ENCODE measurements around the gene GZMH.

Gene GZMH

DNA sequence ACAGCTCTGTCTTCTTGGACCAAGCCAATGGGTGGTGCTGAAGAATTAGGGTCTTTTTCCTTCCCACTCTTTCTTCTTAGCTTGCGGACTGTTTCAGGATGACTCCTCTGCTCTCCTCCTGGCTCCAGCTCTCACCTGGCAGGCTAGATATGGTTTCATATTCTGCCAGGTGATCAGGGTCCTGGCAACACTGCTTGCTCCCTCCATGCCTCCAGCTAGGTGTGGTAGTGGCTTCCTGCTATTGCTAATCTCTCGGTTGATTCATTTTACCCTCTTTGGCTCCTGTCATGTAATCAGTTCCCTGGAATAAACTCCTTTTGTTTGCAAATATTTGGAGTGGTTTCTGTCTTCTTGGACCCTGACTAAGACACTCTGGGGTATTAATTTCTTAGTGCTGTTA is 4.3 kb upstream of the GZMH start:
- no peak overlapping the region for H3K4me3 ChIP-seq (ENCODE audit: low read length in 2 of 2)
- no peak for DNase-seq (ENCODE audit: low spot score)
- H3K9me3 ChIP-seq (replicated peaks in 1 of 2; ENCODE audit: control insufficient read depth in 2 of 2, insufficient read depth in 1 of 2, low read depth in 1 of 2, low read length in 2 of 2) = peaks cover 0 to 2% of the 10 kb centered on the region in 2 donors
- H3K4ac ChIP-seq (ENCODE audit: low read length) = no peak overlapping the region
- WGBS, 2 donors (ENCODE audit: extremely low coverage in 2 of 2, insufficient read length in 2 of 2, insufficient replicate concordance in 1 of 2) = no CpG with 5 or more reads among the region's 2 CpGs
- H2BK15ac ChIP-seq (ENCODE audit: low read length) = no peak overlapping the region
- no peak overlapping the region for H3K9ac ChIP-seq (ENCODE audit: low read depth, low read length, poor library complexity)
- H4K8ac ChIP-seq (ENCODE audit: low read depth, low read length) = no peak overlapping the region
- H3K36me3 ChIP-seq (replicated peaks in 1 of 2; ENCODE audit: control insufficient read depth in 2 of 2, insufficient read depth in 2 of 2, low read length in 2 of 2) = no peaks in the 10 kb centered on the region
- no peak overlapping the region for H3K4me2 ChIP-seq (ENCODE audit: insufficient read depth, low read length, poor library complexity, severe bottlenecking)
- no peak overlapping the region for H2BK12ac ChIP-seq (ENCODE audit: low read length)
- H3K79me1 ChIP-seq (ENCODE audit: low read depth, low read length) = no peaks in the 10 kb centered on the region
- no peak overlapping the region for H3K23ac ChIP-seq (ENCODE audit: low read depth, low read length, poor library complexity)
- no peak overlapping the region for H2AFZ ChIP-seq (ENCODE audit: low read length)
- no peak overlapping the region for H3K18ac ChIP-seq (ENCODE audit: low read length)
- no peaks in the 10 kb centered on the region for H3K4me1 ChIP-seq (ENCODE audit: control insufficient read depth in 2 of 2, insufficient read depth in 1 of 2, low read depth in 1 of 2, low read length in 2 of 2)
- no peak overlapping the region for H2AK5ac ChIP-seq (ENCODE audit: low read depth, low read length)
- no peak overlapping the region for H2BK5ac ChIP-seq (ENCODE audit: low read length)
- H2BK120ac ChIP-seq (ENCODE audit: low read depth, low read length) = no peak overlapping the region
- peaks cover 0 to 5% (median 0%) of the 10 kb centered on the region in 3 experiments for H3K27me3 ChIP-seq (ENCODE audit: control insufficient read depth in 3 of 3, insufficient read depth in 3 of 3, low read depth in 1 of 3, low read length in 3 of 3)
- H3K27ac ChIP-seq (replicated peaks; ENCODE audit: low read length) = no peak overlapping the region
- H3K14ac ChIP-seq (ENCODE audit: low read length) = no peak overlapping the region
- no peak overlapping the region for H4K91ac ChIP-seq (ENCODE audit: low read depth, low read length, poor library complexity)

DNA sequence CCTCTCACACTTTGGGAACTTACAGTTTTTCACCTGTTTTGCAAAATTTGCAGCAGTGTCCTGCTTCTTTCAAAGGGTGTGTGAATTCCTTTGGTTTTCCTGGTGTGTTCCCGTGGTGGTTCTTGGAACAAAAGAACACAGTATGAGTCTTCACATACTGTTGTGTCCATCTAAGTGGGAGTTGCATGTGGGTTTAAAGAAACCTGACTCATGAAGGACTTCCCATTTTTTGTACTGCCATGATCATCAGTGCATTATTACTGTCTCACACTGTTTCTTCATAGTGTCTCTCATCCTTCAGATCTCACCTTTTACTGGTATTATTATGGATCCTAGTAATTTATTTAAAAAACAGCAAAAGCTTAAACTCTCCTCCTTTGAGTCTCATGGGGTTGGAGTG is 3.8 kb upstream of the GZMH start:
- H2BK5ac ChIP-seq (ENCODE audit: low read length) = no peak overlapping the region
- no peak overlapping the region for H4K8ac ChIP-seq (ENCODE audit: low read depth, low read length)
- H3K14ac ChIP-seq (ENCODE audit: low read length) = no peak overlapping the region
- H3K4me3 ChIP-seq (ENCODE audit: low read length in 2 of 2) = no peak overlapping the region
- H2BK120ac ChIP-seq (ENCODE audit: low read depth, low read length) = no peak overlapping the region
- H3K27ac ChIP-seq (replicated peaks; ENCODE audit: low read length) = no peak overlapping the region
- H3K9me3 ChIP-seq (replicated peaks in 1 of 2; ENCODE audit: control insufficient read depth in 2 of 2, insufficient read depth in 1 of 2, low read depth in 1 of 2, low read length in 2 of 2) = peaks cover 0 to 2% of the 10 kb centered on the region in 2 donors
- H3K4me1 ChIP-seq (ENCODE audit: control insufficient read depth in 2 of 2, insufficient read depth in 1 of 2, low read depth in 1 of 2, low read length in 2 of 2) = no peaks in the 10 kb centered on the region
- no peaks in the 10 kb centered on the region for H3K79me1 ChIP-seq (ENCODE audit: low read depth, low read length)
- no peak for DNase-seq (ENCODE audit: low spot score)
- no peaks in the 10 kb centered on the region for H3K36me3 ChIP-seq (replicated peaks in 1 of 2; ENCODE audit: control insufficient read depth in 2 of 2, insufficient read depth in 2 of 2, low read length in 2 of 2)
- no peak overlapping the region for H2AFZ ChIP-seq (ENCODE audit: low read length)
- no peak overlapping the region for H2BK15ac ChIP-seq (ENCODE audit: low read length)
- H3K4ac ChIP-seq (ENCODE audit: low read length) = no peak overlapping the region
- H3K23ac ChIP-seq (ENCODE audit: low read depth, low read length, poor library complexity) = no peak overlapping the region
- no peak overlapping the region for H2BK12ac ChIP-seq (ENCODE audit: low read length)
- H3K9ac ChIP-seq (ENCODE audit: low read depth, low read length, poor library complexity) = no peak overlapping the region
- no peak overlapping the region for H4K91ac ChIP-seq (ENCODE audit: low read depth, low read length, poor library complexity)
- peaks cover 0 to 5% (median 0%) of the 10 kb centered on the region in 3 experiments for H3K27me3 ChIP-seq (ENCODE audit: control insufficient read depth in 3 of 3, insufficient read depth in 3 of 3, low read depth in 1 of 3, low read length in 3 of 3)
- H3K18ac ChIP-seq (ENCODE audit: low read length) = no peak overlapping the region
- H3K4me2 ChIP-seq (ENCODE audit: insufficient read depth, low read length, poor library complexity, severe bottlenecking) = no peak overlapping the region
- WGBS, 2 donors (ENCODE audit: extremely low coverage in 2 of 2, insufficient read length in 2 of 2, insufficient replicate concordance in 1 of 2) = no CpG with 5 or more reads among the region's 1 CpG
- H2AK5ac ChIP-seq (ENCODE audit: low read depth, low read length) = no peak overlapping the region

DNA sequence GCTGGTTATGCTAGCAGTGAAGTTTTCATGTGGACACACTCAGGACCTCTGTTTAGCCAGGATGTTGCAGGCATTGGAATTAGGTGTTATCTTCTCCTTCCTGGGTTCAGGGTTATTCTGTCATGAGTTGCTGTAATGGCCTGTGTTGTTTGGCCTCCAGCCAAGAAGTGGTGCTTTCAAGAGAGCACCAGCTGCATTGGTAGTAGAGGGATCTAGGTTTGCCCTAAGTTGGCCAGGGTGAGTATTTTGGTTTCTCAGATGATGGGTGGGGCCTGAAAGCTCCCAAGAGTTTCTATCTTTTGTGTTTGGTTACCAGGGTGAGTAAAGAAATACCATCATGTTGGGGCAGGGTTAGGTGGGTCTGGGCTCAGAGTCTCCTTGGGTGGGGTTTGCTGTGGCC is 2.7 kb upstream of the GZMH start:
- DNase-seq (ENCODE audit: low spot score) = no peak
- Histone ChIP-seq H3K36me3 (replicated peaks in 1 of 2; ENCODE audit: control insufficient read depth in 2 of 2, insufficient read depth in 2 of 2, low read length in 2 of 2) (no peaks in the 10 kb centered on the region), H2AFZ (ENCODE audit: low read length) (no peak overlapping the region), H3K4me1 (ENCODE audit: control insufficient read depth in 2 of 2, insufficient read depth in 1 of 2, low read depth in 1 of 2, low read length in 2 of 2) (peaks cover 0 to 1% of the 10 kb centered on the region in 2 donors), H3K4me2 (ENCODE audit: insufficient read depth, low read length, poor library complexity, severe bottlenecking) (no peak overlapping the region), H4K8ac (ENCODE audit: low read depth, low read length) (no peak overlapping the region), H2BK15ac (ENCODE audit: low read length) (no peak overlapping the region), H3K27me3 (ENCODE audit: control insufficient read depth in 3 of 3, insufficient read depth in 3 of 3, low read depth in 1 of 3, low read length in 3 of 3) (peaks cover 0 to 5% (median 0%) of the 10 kb centered on the region in 3 experiments), H3K79me1 (ENCODE audit: low read depth, low read length) (no peaks in the 10 kb centered on the region), H3K23ac (ENCODE audit: low read depth, low read length, poor library complexity) (no peak overlapping the region), H2BK5ac (ENCODE audit: low read length) (no peak overlapping the region), H3K9me3 (replicated peaks in 1 of 2; ENCODE audit: control insufficient read depth in 2 of 2, insufficient read depth in 1 of 2, low read depth in 1 of 2, low read length in 2 of 2) (peaks cover 0 to 2% of the 10 kb centered on the region in 2 donors), H3K4ac (ENCODE audit: low read length) (no peak overlapping the region), H3K14ac (ENCODE audit: low read length) (no peak overlapping the region), H3K4me3 (ENCODE audit: low read length in 2 of 2) (no peak overlapping the region), H2BK12ac (ENCODE audit: low read length) (no peak overlapping the region), H2AK5ac (ENCODE audit: low read depth, low read length) (no peak overlapping the region), H3K9ac (ENCODE audit: low read depth, low read length, poor library complexity) (no peak overlapping the region), H2BK120ac (ENCODE audit: low read depth, low read length) (no peak overlapping the region), H4K91ac (ENCODE audit: low read depth, low read length, poor library complexity) (no peak overlapping the region), H3K27ac (replicated peaks; ENCODE audit: low read length) (no peak overlapping the region), H3K18ac (ENCODE audit: low read length) (no peak overlapping the region)

DNA sequence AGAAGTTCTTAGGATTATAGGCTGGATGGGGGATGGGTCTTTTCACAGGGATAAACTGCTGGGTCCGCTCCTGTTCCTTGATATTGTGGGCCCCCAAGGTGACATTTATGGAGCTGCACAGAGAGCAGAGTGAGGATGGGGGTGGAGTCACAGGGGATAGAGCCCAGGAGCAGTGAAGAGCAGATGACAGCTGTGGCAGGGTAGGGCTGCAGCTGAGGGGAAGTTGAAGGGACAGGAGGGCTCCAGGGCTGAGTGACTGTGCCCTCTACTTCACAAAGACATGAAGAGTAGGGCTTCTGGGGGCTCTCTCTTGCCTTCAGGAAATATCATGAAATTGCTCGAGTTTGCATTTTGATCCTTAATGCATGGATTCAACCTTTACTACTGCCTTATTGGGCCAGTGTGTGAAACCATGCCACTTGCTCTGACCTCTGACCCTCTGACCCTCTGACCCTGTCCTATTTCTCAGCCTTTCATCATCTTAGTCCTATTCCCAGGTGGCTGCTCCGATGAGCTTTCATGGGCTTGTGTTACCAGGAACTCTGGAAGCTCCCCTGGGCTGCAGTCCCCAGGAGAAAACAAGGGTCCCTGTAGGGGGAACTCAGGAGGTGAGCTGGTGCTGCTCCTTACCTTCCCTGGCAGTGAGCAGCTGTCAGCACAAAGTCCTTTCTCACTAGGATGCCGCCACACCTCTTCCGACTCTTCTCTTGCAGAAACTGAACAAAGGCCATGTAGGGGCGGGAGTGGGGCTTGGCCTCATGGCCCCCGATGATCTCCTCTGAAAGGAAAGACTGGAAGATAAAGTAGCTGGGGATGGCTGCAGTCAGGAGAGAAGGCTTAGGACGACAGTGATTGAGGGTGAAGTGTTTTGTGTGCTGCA is 1.6 kb downstream of the GZMH start:
- Histone ChIP-seq H3K36me3 (replicated peaks in 1 of 2; ENCODE audit: control insufficient read depth in 2 of 2, insufficient read depth in 2 of 2, low read length in 2 of 2) (no peaks in the 10 kb centered on the region), H3K79me1 (ENCODE audit: low read depth, low read length) (no peaks in the 10 kb centered on the region), H3K9ac (ENCODE audit: low read depth, low read length, poor library complexity) (no peak overlapping the region), H2AFZ (ENCODE audit: low read length) (no peak overlapping the region), H4K8ac (ENCODE audit: low read depth, low read length) (no peak overlapping the region), H3K4me2 (ENCODE audit: insufficient read depth, low read length, poor library complexity, severe bottlenecking) (no peak overlapping the region), H3K4ac (ENCODE audit: low read length) (no peak overlapping the region), H2BK12ac (ENCODE audit: low read length) (no peak overlapping the region), H3K4me1 (ENCODE audit: control insufficient read depth in 2 of 2, insufficient read depth in 1 of 2, low read depth in 1 of 2, low read length in 2 of 2) (peaks cover 0 to 1% of the 10 kb centered on the region in 2 donors), H2BK120ac (ENCODE audit: low read depth, low read length) (no peak overlapping the region), H3K27me3 (ENCODE audit: control insufficient read depth in 3 of 3, insufficient read depth in 3 of 3, low read depth in 1 of 3, low read length in 3 of 3) (no peaks in the 10 kb centered on the region), H3K18ac (ENCODE audit: low read length) (no peak overlapping the region), H4K91ac (ENCODE audit: low read depth, low read length, poor library complexity) (no peak overlapping the region), H2BK5ac (ENCODE audit: low read length) (no peak overlapping the region), H2AK5ac (ENCODE audit: low read depth, low read length) (no peak overlapping the region), H2BK15ac (ENCODE audit: low read length) (no peak overlapping the region), H3K27ac (replicated peaks; ENCODE audit: low read length) (no peak overlapping the region), H3K4me3 (ENCODE audit: low read length in 2 of 2) (no peak overlapping the region), H3K23ac (ENCODE audit: low read depth, low read length, poor library complexity) (no peak overlapping the region), H3K14ac (ENCODE audit: low read length) (no peak overlapping the region), H3K9me3 (replicated peaks in 1 of 2; ENCODE audit: control insufficient read depth in 2 of 2, insufficient read depth in 1 of 2, low read depth in 1 of 2, low read length in 2 of 2) (no peaks in the 10 kb centered on the region)
- DNase-seq (ENCODE audit: low spot score) = no peak
- WGBS, 2 donors (ENCODE audit: extremely low coverage in 2 of 2, insufficient read length in 2 of 2, insufficient replicate concordance in 1 of 2) = no CpG with 5 or more reads among the region's 8 CpGs
